HepG2 (cell line): Measurements from ENCODE around the gene ST6GALNAC4. TPM values are rescaled to one million over a fixed set of nuclear protein-coding genes. Genes with fewer than 3 reads are reported as not detected.

Experiments
- AHR ChIP-seq: IDR thresholded peaks from 2 replicates; pipeline ENCODE4 v1.6.1; 2018; ENCODE audit warnings: missing genetic modification reagents, missing compliant biosample characterization
- DMAP1 ChIP-seq: IDR thresholded peaks from 2 replicates; pipeline ENCODE4 v1.6.1; 2016
- HIC2 ChIP-seq: sonication (generic); formaldehyde crosslinking; IDR thresholded peaks from 2 replicates; pipeline ENCODE4 v1.9.0; 2022; ENCODE audit warnings: low read depth, missing genetic modification reagents
- HNF4A ChIP-seq: sonication (generic); formaldehyde crosslinking; IDR thresholded peaks from 2 replicates; pipeline ENCODE4 v1.4.0; 2020; ENCODE audit warnings: missing genetic modification reagents
- JDP2 ChIP-seq: sonication (generic); formaldehyde crosslinking; IDR thresholded peaks from 2 replicates; pipeline ENCODE4 v1.8.1; 2022; ENCODE audit warnings: missing genetic modification reagents, borderline replicate concordance
- MIXL1 ChIP-seq: IDR thresholded peaks from 2 replicates; pipeline ENCODE4 v1.6.1; 2016
- MXD3 ChIP-seq: IDR thresholded peaks from 2 replicates; pipeline ENCODE4 v1.6.1; 2016; ENCODE audit warnings: mild to moderate bottlenecking, missing biosample characterization, missing genetic modification reagents
- PHF5A ChIP-seq: IDR thresholded peaks from one replicate; pipeline ENCODE4 v1.6.1; 2018; ENCODE audit warnings: low read depth, missing genetic modification reagents; ENCODE audit not compliant: unreplicated experiment
- RXRB ChIP-seq: IDR thresholded peaks from 2 replicates; pipeline ENCODE4 v1.6.1; 2016; ENCODE audit warnings: borderline replicate concordance, missing genetic modification reagents, missing compliant biosample characterization
- SP1 ChIP-seq, 2 experiments: fragments of 450-650 bp in 1 of 2; sonication (generic) in 1 of 2; formaldehyde crosslinking in 1 of 2; IDR thresholded peaks; 2 replicates each; pipeline versions ENCODE4 v1.4.0 to v1.6.1; 2016 to 2020; ENCODE audit warnings: missing genetic modification reagents in 1 of 2
- TFE3 ChIP-seq: IDR thresholded peaks from 2 replicates; pipeline ENCODE4 v1.6.1; 2016
- XRCC5 ChIP-seq: fragments of 200-400 bp; formaldehyde crosslinking; optimal IDR thresholded peaks from 2 replicates; pipeline ENCODE3; 2017; ENCODE audit warnings: mild to moderate bottlenecking, low read length
- ZBTB39 ChIP-seq: sonication (generic); formaldehyde crosslinking; IDR thresholded peaks from 2 replicates; pipeline ENCODE4 v1.5.0; 2020; ENCODE audit warnings: missing genetic modification reagents
- ZBTB49 ChIP-seq: sonication (generic); formaldehyde crosslinking; IDR thresholded peaks from 2 replicates; pipeline ENCODE4 v1.4.0; 2020; ENCODE audit warnings: missing genetic modification reagents, borderline replicate concordance
- ZBTB7A ChIP-seq: sonication (generic); formaldehyde crosslinking; IDR thresholded peaks from 2 replicates; pipeline ENCODE4 v1.8.0; 2022; ENCODE audit warnings: mild to moderate bottlenecking, missing genetic modification reagents
- ZFX ChIP-seq: sonication (generic); formaldehyde crosslinking; IDR thresholded peaks from 2 replicates; pipeline ENCODE4 v1.4.0; 2020; ENCODE audit warnings: mild to moderate bottlenecking, low read depth, missing genetic modification reagents, moderate library complexity
- ZNF329 ChIP-seq: sonication (generic); formaldehyde crosslinking; IDR thresholded peaks from 2 replicates; pipeline ENCODE4 v1.9.0; 2021; ENCODE audit warnings: low read depth, mild to moderate bottlenecking, missing genetic modification reagents
- ZNF510 ChIP-seq: sonication (generic); formaldehyde crosslinking; IDR thresholded peaks from 2 replicates; pipeline ENCODE4 v1.4.0; 2020; ENCODE audit warnings: low read depth, mild to moderate bottlenecking, missing genetic modification reagents
- ZNF614 ChIP-seq: IDR thresholded peaks from 2 replicates; pipeline ENCODE4 v1.6.1; 2018; ENCODE audit warnings: missing biosample characterization, missing genetic modification reagents, inconsistent platforms, borderline replicate concordance
- ZNF773 ChIP-seq: sonication (generic); formaldehyde crosslinking; IDR thresholded peaks from 2 replicates; pipeline ENCODE4 v1.4.0; 2020; ENCODE audit warnings: missing genetic modification reagents, borderline replicate concordance
- ZNF777 ChIP-seq: sonication (generic); formaldehyde crosslinking; IDR thresholded peaks from 2 replicates; pipeline ENCODE4 v1.4.0; 2020; ENCODE audit warnings: missing genetic modification reagents
- ZNF792 ChIP-seq: IDR thresholded peaks from 2 replicates; pipeline ENCODE4 v1.6.1; 2016
- polyA plus RNA-seq, 8 experiments: library from polyadenylated mRNA; depleted of rRNA in 3 of 8; stranded (reverse) in 7 of 8; unstranded in 1 of 8; fragments of >200 nt; fragmentation: Illumina TruSeq in 4 of 8; extraction: Trizol in 4 of 8; gene quantifications; 2 replicates each; pipeline versions ENCODE4 v1.2.1 to v1.2.3, GENCODE V29; 2011 to 2016; ENCODE audit warnings: low read depth in 4 of 8, missing spikeins in 1 of 8, mixed read lengths in 1 of 8; ENCODE audit not compliant: insufficient read depth in 1 of 8
- total RNA-seq, 5 experiments: library from RNA; depleted of rRNA; stranded (reverse); fragments of >200 nt; fragmentation: Illumina TruSeq; extraction: Trizol; gene quantifications; 2 replicates each; pipeline ENCODE4 v1.2.3, GENCODE V29; 2016; ENCODE audit warnings: low read depth in 1 of 5

Gene ST6GALNAC4
- total and polyA plus RNA-seq, 2 of the 13 experiments (the other 11 are each of a cell fraction or from before 2014, with no cell fraction given): 18.8 to 27.7 TPM

GRCh38 chr9:127950513-127951289 is 33.9 kb upstream of the ST6GALNAC4 start (continued):
- TF ChIP-seq ZBTB39 (peak; percentile 80; the same call in 1 of the 2 replicates), TFE3 (CRISPR knock-in tag) (peak; percentile 94), JDP2 (CRISPR knock-in tag) (no peak), ZNF329 (CRISPR knock-in tag) (0 out of 2 replicates have a peak, but pooled peaks have one; percentile 48), ZBTB49 (CRISPR knock-in tag) (no peak), ZFX (CRISPR knock-in tag) (peak; percentile 96), MXD3 (CRISPR knock-in tag) (no peak), ZBTB7A (peak; percentile 92), HNF4A (CRISPR knock-in tag) (peak; percentile 86), PHF5A (peak; percentile 88), ZNF614 (peak; percentile 92), HIC2 (CRISPR knock-in tag) (peak; percentile 97), ZNF777 (CRISPR knock-in tag) (no peak), ZNF510 (CRISPR knock-in tag) (peak; percentile 55; the same call in 1 of the 2 replicates), MIXL1 (CRISPR knock-in tag) (peak; percentile 12; the same call in 1 of the 2 replicates), SP1 (IDR thresholded peaks at IDR 0.05) (no peak), SP1 (CRISPR knock-in tag; IDR thresholded peaks at IDR 0.05) (0 out of 2 replicates have a peak, but pooled peaks have one; percentile 41), DMAP1 (CRISPR knock-in tag) (no peak; the same call in 1 of the 2 replicates), RXRB (CRISPR knock-in tag) (peak; percentile 92), ZNF792 (CRISPR knock-in tag) (peak; percentile 68; the same call in 1 of the 2 replicates), ZNF773 (no peak), AHR (CRISPR knock-in tag) (no peak; the same call in 1 of the 2 replicates), XRCC5 (peak; percentile 88)
